OCI-LY7 (cell line): ENCODE measurements around the gene OSBPL6. TPM values are rescaled to one million over a fixed set of nuclear protein-coding genes. Genes with fewer than 3 reads are reported as not detected.

ENCODE experiments used
- BruUV-seq: library from RNA; stranded (reverse); fragments of 400-500 nt; replicated peaks from 2 replicates; lab custom pipeline; 2021; lab: Mats Ljungman, UMichigan
- CTCF ChIA-PET: fragments of 300-600 bp; sonication (Branson Sonifier 250); formaldehyde crosslinking; loops from one replicate; lab custom pipeline; 2022; ENCODE audit warnings: antibody characterized with exemption; ENCODE audit not compliant: unreplicated experiment; lab: Charles Lee
- POLR2A ChIA-PET: fragments of 300-600 bp; sonication (Branson Sonifier 250); formaldehyde crosslinking; loops from one replicate; lab custom pipeline; 2022; ENCODE audit warnings: antibody characterized with exemption; lab: Charles Lee
- DNase-seq: peaks from one replicate; pipeline ENCODE4 v3.0.0-alpha.2; 2015; ENCODE audit warnings: low spot score
- H2AFZ ChIP-seq: fragments of 200-600 bp; sonication (generic), shearing (Covaris generic); 2 replicates; pipeline ENCODE4 v1.6.1; 2014; ENCODE audit warnings: mild to moderate bottlenecking, antibody characterized with exemption, low read length, moderate library complexity
- H3K27ac ChIP-seq: fragments of 200-600 bp; sonication (generic); 2 replicates; pipeline ENCODE4 v1.5.1; 2014; ENCODE audit warnings: mixed run types, low read depth, mild to moderate bottlenecking, moderate library complexity, low read length, inconsistent platforms; ENCODE audit not compliant: poor library complexity, severe bottlenecking
- H3K36me3 ChIP-seq: fragments of 200-600 bp; sonication (generic); 2 replicates; pipeline ENCODE4 v1.6.1; 2014; ENCODE audit warnings: mild to moderate bottlenecking, antibody characterized with exemption, low read length, moderate library complexity, mixed read lengths; ENCODE audit not compliant: insufficient read depth
- H3K4me1 ChIP-seq: fragments of 200-600 bp; sonication (generic); 2 replicates; pipeline ENCODE4 v1.5.1; 2014; ENCODE audit warnings: mild to moderate bottlenecking, low read length; ENCODE audit not compliant: insufficient read depth, poor library complexity, severe bottlenecking
- H3K4me2 ChIP-seq: fragments of 200-600 bp; sonication (generic); 2 replicates; pipeline ENCODE4 v1.6.1; 2014; ENCODE audit warnings: mild to moderate bottlenecking, low read length
- H3K4me3 ChIP-seq: fragments of 200-600 bp; sonication (generic); 2 replicates; pipeline ENCODE4 v1.5.1; 2014; ENCODE audit warnings: mild to moderate bottlenecking, low read depth, low read length; ENCODE audit not compliant: poor library complexity, severe bottlenecking
- H3K79me2 ChIP-seq: fragments of 200-600 bp; sonication (generic); 2 replicates; pipeline ENCODE4 v1.6.1; 2016; ENCODE audit warnings: low read depth, mild to moderate bottlenecking, low read length, moderate library complexity, mixed read lengths; ENCODE audit not compliant: insufficient read depth
- H3K9me2 ChIP-seq: fragments of 200-600 bp; sonication (generic); 2 replicates; pipeline ENCODE4 v1.6.1; 2016; ENCODE audit warnings: mild to moderate bottlenecking, low read length, mixed read lengths; ENCODE audit not compliant: insufficient read depth
- H3K9me3 ChIP-seq: fragments of 200-600 bp; sonication (generic); 2 replicates; pipeline ENCODE4 v1.6.1; 2014; ENCODE audit warnings: mild to moderate bottlenecking, mixed run types, low read length, mixed read lengths
- H4K20me1 ChIP-seq: fragments of 200-600 bp; sonication (generic); 2 replicates; pipeline ENCODE4 v1.6.1; 2014; ENCODE audit warnings: mild to moderate bottlenecking, antibody characterized with exemption, low read length, moderate library complexity, mixed read lengths; ENCODE audit not compliant: insufficient read depth
- CTCF ChIP-seq: fragments of 200-600 bp; sonication (generic); conservative IDR thresholded peaks from 2 replicates; pipeline ENCODE4 v1.5.1; 2014; ENCODE audit warnings: mild to moderate bottlenecking, antibody characterized with exemption, low read length, moderate library complexity, mixed read lengths
- EZH2phosphoT487 ChIP-seq: fragments of 200-600 bp; sonication (generic); IDR thresholded peaks from 2 replicates; pipeline ENCODE4 v1.6.1; 2018; ENCODE audit warnings: low read depth, borderline replicate concordance, mild to moderate bottlenecking, mixed run types, antibody characterized with exemption, low read length, moderate library complexity, mixed read lengths
- intact Hi-C: fragments of 100-400 bp; cut with micrococcal nuclease; formaldehyde crosslinking; loops from one replicate; pipeline ENCODE4 v1.10.0; 2022; ENCODE audit not compliant: unreplicated experiment
- total RNA-seq, 2 experiments: library from RNA; depleted of rRNA in 1 of 2; stranded (reverse); fragments of >200 nt in 1 of 2; shearing (Covaris generic) in 1 of 2; gene quantifications; 2 replicates each; pipeline ENCODE4 v1.2.3, GENCODE V29; 2014 to 2022

The OSBPL6 gene
- total RNA-seq, 2 experiments from 2014 or later = not detected

DNA sequence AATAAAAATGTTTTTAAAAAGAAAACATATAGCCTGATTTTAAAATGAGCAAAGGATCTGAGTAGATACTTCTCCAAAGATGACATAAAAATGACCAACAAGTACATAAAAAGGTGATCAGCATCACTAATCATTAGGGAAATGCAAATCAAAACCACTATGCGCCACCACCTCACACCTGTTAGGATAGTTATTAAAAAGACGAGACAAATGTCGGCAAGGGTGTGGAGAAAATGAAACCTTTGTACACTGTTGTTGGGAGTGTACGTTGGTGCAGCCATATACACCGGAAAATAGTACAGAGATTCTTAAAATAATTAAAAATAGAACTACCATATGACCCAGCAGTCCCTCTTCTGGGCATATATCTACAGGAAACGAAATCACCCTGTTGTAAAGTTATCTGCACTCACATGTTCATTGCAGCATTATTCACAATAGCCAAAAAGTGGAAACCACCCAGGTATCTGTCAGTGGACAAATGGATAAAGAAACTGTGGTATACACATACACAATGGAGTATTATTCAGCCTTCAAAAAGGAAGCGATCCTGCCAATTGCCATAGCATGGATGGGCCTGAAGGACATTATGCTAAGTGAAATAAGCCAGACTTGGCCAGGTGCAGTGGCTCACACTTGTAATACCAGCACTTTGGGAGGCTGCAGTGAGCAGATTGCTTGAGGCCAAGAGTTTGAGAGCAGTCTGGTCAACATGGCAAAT lies 165.0 kb downstream of the OSBPL6 start:
- Histone ChIP-seq H2AFZ (no peak overlapping the region), H3K9me3 (no peaks in the 10 kb centered on the region), H4K20me1 (no peaks in the 10 kb centered on the region), H3K79me2 (no peaks in the 10 kb centered on the region), H3K36me3 (no peaks in the 10 kb centered on the region), H3K27ac (no peak overlapping the region), H3K4me2 (no peak overlapping the region), H3K4me1 (no peaks in the 10 kb centered on the region), H3K9me2 (no peaks in the 10 kb centered on the region), H3K4me3 (no peak overlapping the region)
- TF ChIP-seq EZH2phosphoT487 (no peak), CTCF (no peak)
- no TSS peak for BruUV-seq
- no peak for DNase-seq
- intact Hi-C loops = no loop called here
- ChIA-PET CTCF (no interaction called here), POLR2A (interaction anchor here (0.7 kb wide), 1 partner anchor 1426 kb away, joined by 3 read pairs; no protein-coding TSS in a partner anchor)

DNA sequence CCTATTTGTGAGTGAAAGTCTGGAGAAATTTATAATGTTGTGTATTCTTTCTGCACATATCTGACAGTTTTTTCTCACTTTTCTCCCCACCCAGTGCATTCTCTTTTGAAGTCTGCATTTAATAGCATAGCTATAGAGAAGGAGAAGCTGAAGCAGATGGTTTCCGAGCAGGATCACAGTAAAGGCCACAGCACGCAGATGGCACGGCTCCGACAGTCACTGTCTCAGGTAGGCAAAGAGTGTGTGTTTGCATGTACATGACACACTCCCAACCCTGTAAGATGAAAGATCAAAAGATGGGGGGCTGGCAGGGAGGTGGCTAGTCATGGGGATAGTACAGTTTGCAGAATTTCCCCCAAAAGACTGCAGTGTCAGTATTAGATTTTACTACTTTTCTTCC lies 167.3 kb downstream of the OSBPL6 start:
- POLR2A ChIA-PET = no interaction called here
- no TSS peak for BruUV-seq
- TF ChIP-seq CTCF (no peak), EZH2phosphoT487 (no peak)

GRCh38 chr2:178363252-178363651 lies 168.9 kb downstream of the OSBPL6 start:
- intact Hi-C loops = no loop called here
- POLR2A ChIA-PET = interaction anchor here (1.1 kb wide), 1 partner anchor 18 kb away, joined by 3 read pairs; no protein-coding TSS in a partner anchor
- Histone ChIP-seq H3K9me3 (no peaks in the 10 kb centered on the region), H3K4me2 (no peak overlapping the region), H2AFZ (no peak overlapping the region), H3K4me1 (no peaks in the 10 kb centered on the region), H3K4me3 (no peak overlapping the region), H4K20me1 (no peaks in the 10 kb centered on the region), H3K79me2 (no peaks in the 10 kb centered on the region), H3K27ac (no peak overlapping the region), H3K36me3 (no peaks in the 10 kb centered on the region), H3K9me2 (no peaks in the 10 kb centered on the region)
- no peak for DNase-seq
- no peak for TF ChIP-seq CTCF
- no peak for TF ChIP-seq EZH2phosphoT487
- CTCF ChIA-PET = no interaction called here
- no TSS peak for BruUV-seq

More for the DNA sequence above, 167.3 kb downstream of the OSBPL6 start:
- no peaks in the 10 kb centered on the region for H3K4me1 ChIP-seq
- H3K36me3 ChIP-seq = no peaks in the 10 kb centered on the region
- no peaks in the 10 kb centered on the region for H3K9me2 ChIP-seq
- intact Hi-C loops = no loop called here
- H2AFZ ChIP-seq = no peak overlapping the region
- no peaks in the 10 kb centered on the region for H3K9me3 ChIP-seq
- DNase-seq = no peak
- H4K20me1 ChIP-seq = no peaks in the 10 kb centered on the region
- H3K27ac ChIP-seq = no peak overlapping the region
- H3K79me2 ChIP-seq = no peaks in the 10 kb centered on the region
- H3K4me3 ChIP-seq = no peak overlapping the region
- H3K4me2 ChIP-seq = no peak overlapping the region
- CTCF ChIA-PET = no interaction called here
